Erythroblast (primary cell): Measurements from ENCODE around the gene MICAL2.

Experiments used
- GATA1 ChIP-seq: IDR thresholded peaks from 2 replicates; pipeline ENCODE4 v1.6.1; 2011; ENCODE audit warnings: low read depth, mild to moderate bottlenecking, control low read depth, low read length, moderate library complexity
- POLR2A ChIP-seq: IDR thresholded peaks from 2 replicates; pipeline ENCODE4 v1.6.1; 2011; ENCODE audit warnings: mild to moderate bottlenecking, low read length

DNA sequence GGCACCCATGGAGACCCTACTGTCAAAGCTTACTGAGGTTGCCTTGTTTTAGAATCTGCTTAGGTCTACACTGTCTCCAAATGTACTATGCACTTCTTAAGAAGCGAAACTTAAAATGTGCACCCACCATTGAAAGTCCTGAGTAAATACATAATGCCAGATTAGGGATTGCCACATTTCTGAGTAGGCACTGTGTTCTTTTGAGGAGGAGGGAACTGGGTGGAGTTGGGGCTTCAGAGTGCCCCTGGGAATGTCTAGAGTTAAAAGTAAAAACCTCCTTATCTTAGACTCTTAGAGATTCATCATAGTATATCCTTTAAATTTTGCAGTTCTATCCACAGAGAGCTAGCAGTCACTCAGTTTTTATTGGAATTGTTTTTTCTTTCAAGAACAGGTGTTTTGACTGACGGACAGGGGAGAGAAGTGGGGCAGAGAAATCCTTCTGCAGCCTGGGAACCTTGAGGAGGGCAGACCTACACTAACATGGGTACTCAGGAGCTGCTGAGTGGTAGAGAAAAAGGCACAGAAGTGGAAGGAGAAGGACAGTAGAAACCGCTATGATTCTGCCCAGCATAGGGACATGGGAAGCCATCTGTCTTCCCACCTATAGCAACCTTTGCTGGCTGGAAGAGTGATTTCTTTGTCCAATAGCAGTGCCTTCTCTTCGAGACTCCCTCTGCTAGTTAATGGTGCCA lies 33.4 kb upstream of the MICAL2 start:
- TF ChIP-seq POLR2A (no peak), GATA1 (no peak)
